ENCODE data around the gene GULP1. TPM values are rescaled to one million over a fixed set of nuclear protein-coding genes. Genes with fewer than 3 reads are reported as not detected.
"Not testable (repeated sequence)": the region's sequence is repeated elsewhere in the genome, so short reads cannot be mapped to it uniquely, and the experiment has no call there.

GULP1 gene
- total RNA-seq, 3 donors from 2014 or later, result 9.0 to 35.7 (median 15.1) TPM

DNA sequence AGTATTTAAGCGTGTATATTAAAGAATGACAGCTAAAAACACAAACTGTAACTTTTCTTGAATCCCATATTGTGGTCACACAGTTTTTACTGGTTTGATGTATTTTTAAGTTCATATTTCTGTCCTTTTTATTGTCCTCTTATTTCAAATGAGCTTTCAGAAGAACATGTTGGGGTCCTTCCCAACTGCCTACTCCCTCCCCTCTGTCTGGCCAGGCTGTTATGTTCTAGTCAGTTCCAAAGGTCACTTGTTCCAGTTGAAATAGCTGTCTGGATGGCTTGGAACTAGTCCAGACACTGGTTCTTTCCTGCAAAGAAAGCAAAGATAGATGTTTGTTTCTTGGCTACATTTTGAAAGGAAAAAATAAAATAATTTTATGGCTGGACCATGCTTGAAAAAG is 306.9 kb downstream of the GULP1 start:
- intact Hi-C loops (cut with DNase I, micrococcal nuclease), result no loop called here
- H3K4me1 ChIP-seq (ENCODE audit: low read depth), result peaks cover 10% of the 10 kb centered on the region
- DNase-seq (peak in 1 of 3 donors; percentile 56), ATAC-seq (peak; percentile 65)
- TF ChIP-seq, protein P1, sequence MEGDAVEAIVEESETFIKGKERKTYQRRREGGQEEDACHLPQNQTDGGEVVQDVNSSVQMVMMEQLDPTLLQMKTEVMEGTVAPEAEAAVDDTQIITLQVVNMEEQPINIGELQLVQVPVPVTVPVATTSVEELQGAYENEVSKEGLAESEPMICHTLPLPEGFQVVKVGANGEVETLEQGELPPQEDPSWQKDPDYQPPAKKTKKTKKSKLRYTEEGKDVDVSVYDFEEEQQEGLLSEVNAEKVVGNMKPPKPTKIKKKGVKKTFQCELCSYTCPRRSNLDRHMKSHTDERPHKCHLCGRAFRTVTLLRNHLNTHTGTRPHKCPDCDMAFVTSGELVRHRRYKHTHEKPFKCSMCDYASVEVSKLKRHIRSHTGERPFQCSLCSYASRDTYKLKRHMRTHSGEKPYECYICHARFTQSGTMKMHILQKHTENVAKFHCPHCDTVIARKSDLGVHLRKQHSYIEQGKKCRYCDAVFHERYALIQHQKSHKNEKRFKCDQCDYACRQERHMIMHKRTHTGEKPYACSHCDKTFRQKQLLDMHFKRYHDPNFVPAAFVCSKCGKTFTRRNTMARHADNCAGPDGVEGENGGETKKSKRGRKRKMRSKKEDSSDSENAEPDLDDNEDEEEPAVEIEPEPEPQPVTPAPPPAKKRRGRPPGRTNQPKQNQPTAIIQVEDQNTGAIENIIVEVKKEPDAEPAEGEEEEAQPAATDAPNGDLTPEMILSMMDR (IDR thresholded peaks at IDR 0.05), result no peak
- H3K9me3 ChIP-seq, result no peaks in the 10 kb centered on the region
- H3K36me3 ChIP-seq (ENCODE audit: low read depth), result no peaks in the 10 kb centered on the region
- no peak overlapping the region for H3K4me3 ChIP-seq

DNA sequence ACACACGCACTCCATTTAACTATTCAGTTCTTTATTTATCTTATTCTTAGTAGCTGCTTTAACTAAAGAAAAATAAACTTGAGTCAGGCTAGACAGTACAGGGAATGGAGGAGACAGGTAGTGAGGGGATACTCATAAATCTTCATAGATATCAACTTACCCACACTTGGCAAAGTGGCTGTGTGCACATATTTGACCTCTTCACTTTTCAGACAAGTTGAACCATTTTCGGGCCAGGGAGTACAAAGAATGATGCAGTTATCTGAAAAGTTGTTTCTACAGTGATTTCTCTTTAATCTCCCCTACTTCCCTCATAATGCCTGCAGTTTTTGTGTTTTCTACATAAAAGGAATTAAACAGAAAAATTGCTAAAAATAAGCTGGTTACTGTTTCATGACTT is 307.5 kb downstream of the GULP1 start:
- TF ChIP-seq, protein P1 (IDR thresholded peaks at IDR 0.05), result no peak
- no peaks in the 10 kb centered on the region for H3K36me3 ChIP-seq (ENCODE audit: low read depth)
- no peak for ATAC-seq
- no peak for DNase-seq
- H3K4me3 ChIP-seq, result no peak overlapping the region
- intact Hi-C loops (cut with DNase I, micrococcal nuclease), result no loop called here
- no peaks in the 10 kb centered on the region for H3K9me3 ChIP-seq
- peaks cover 10% of the 10 kb centered on the region for H3K4me1 ChIP-seq (ENCODE audit: low read depth)

GRCh38 chr2:188600536-188601210 is 309.0 kb downstream of the GULP1 start:
- intact Hi-C loops (cut with DNase I, micrococcal nuclease), result no loop called here
- peaks cover 10% of the 10 kb centered on the region for H3K4me1 ChIP-seq (ENCODE audit: low read depth)
- ATAC-seq, result no peak
- H3K4me3 ChIP-seq, result no peak overlapping the region
- no peaks in the 10 kb centered on the region for H3K9me3 ChIP-seq
- TF ChIP-seq, protein P1 (IDR thresholded peaks at IDR 0.05), result no peak
- no peaks in the 10 kb centered on the region for H3K36me3 ChIP-seq (ENCODE audit: low read depth)
- DNase-seq, result no peak

DNA sequence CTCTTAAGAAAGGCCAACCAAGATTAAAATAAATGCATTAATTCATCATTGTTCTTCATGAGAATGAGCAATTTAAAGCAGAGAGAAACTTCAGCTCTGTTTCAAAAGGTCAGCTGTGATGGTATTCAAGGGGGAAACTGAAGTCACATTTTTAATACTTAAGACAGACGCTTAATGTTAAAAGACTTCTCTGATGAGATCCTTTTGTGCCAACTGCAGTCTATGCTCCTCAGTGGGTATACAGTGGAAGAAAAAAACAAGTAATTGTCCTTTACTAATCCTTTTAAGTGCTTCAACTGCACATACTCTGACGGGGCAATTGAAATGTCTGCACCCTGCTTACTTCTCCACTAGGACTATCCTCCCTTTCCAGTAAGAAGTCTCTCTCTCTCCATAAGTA is 309.7 kb downstream of the GULP1 start:
- no peak for DNase-seq
- intact Hi-C loops (cut with DNase I, micrococcal nuclease), result no loop called here
- H3K9me3 ChIP-seq, result no peaks in the 10 kb centered on the region
- no peak overlapping the region for H3K4me3 ChIP-seq
- no peaks in the 10 kb centered on the region for H3K36me3 ChIP-seq (ENCODE audit: low read depth)
- ATAC-seq, result no peak
- peaks cover 10% of the 10 kb centered on the region for H3K4me1 ChIP-seq (ENCODE audit: low read depth)
- TF ChIP-seq, protein P1 (IDR thresholded peaks at IDR 0.05), result no peak

DNA sequence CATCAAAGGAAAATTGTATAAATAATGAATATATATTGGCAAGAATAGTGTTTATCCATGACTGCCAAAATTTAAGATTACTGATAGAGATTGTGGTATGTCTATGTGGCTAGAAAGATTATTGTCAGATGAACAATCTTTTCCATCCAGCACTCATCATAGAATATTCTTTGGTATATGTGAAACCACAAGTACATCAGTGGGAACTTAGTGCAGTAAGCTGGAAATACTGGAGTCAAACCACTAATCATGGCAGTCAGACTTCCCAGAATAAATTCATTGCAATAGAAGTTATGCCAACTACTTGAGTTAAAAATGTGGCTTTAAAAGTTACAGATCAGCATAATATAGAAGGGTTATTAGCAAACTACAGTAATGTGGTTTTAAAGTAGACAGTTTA is 310.3 kb downstream of the GULP1 start:
- TF ChIP-seq, protein P1 (IDR thresholded peaks at IDR 0.05), result no peak
- ATAC-seq (no peak), DNase-seq (no peak)
- Histone ChIP-seq H3K36me3 (ENCODE audit: low read depth) (no peaks in the 10 kb centered on the region), H3K4me1 (ENCODE audit: low read depth) (peaks cover 10% of the 10 kb centered on the region), H3K4me3 (no peak overlapping the region), H3K9me3 (no peaks in the 10 kb centered on the region)
- intact Hi-C loops (cut with DNase I, micrococcal nuclease), result no loop called here

DNA sequence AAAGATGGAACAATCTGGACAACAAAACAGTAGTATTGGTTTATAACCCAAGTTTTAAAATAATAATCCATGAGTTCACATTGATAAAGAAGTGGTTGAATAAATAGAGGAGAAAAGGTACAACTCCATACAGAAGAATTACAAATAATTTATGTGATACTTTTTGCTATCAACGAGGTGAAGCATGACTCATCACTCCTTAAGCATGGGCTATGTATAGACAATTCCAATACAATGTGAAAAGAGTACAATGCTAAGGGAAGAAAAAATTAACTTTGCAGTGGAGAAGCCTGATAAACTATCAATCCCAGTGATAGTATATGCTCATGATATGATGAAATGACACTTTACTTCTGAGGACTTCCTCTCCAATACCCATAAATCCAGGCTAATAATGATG is 312.9 kb downstream of the GULP1 start:
- Histone ChIP-seq H3K4me3 (no peak overlapping the region), H3K36me3 (ENCODE audit: low read depth) (no peaks in the 10 kb centered on the region), H3K9me3 (no peaks in the 10 kb centered on the region), H3K4me1 (ENCODE audit: low read depth) (no peaks in the 10 kb centered on the region)
- TF ChIP-seq, protein P1 (IDR thresholded peaks at IDR 0.05), result no peak
- no peak for DNase-seq
- no peak for ATAC-seq
- intact Hi-C loops (cut with DNase I, micrococcal nuclease), result no loop called here

DNA sequence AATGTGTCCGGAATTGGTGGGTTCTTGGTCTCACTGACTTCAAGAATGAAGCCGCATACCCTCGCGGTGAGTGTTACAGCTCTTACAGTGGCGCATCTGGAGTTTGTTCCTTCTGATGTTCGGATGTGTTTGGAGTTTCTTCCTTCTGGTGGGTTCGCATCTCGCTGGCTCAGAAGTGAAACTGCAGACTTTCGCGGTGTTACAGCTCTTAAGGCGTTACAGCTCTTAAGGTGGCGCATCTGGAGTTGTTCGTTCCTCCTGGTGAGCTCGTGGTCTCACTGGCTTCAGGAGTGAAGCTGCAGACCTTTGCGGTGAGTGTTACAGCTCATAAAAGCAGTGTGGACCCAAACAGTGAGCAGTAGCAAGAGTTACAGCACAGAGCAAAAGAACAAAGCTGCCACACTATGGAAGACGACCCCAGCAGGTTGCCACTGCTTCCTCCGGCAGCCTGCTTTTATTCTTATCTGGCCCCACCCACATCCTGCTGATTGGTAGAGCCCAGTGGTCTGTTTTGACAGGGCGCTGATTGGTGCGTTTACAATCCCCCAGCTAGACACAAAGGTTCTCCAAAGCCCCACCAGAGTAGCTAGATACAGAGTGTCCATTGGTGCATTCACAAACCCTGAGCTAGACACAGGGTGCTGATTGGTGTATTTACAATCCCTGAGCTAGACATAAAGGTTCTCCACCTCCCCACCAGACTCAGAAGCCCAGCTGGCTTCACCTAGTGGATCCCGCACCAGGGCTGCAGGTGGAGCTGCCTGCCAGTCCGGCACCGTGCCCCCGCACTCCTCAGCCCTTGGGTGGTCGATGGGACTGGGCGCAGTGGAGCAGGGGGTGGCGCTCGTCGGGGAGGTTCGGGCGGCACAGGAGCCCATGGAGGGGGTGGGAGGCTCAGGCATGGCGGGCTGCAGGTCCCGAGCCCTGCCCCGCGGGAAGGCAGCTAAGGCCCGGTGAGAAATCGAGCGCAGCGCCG is 314.2 kb downstream of the GULP1 start:
- H3K4me1 ChIP-seq (ENCODE audit: low read depth); H3K4me3 ChIP-seq; DNase-seq; ATAC-seq; intact Hi-C loops (cut with DNase I, micrococcal nuclease); H3K36me3 ChIP-seq (ENCODE audit: low read depth); H3K9me3 ChIP-seq: not testable (repeated sequence)
